Right kidney (tissue), 9 donors: ENCODE measurements around the gene PTCD1.

Experiments used
- DNase-seq: peaks from one replicate; pipeline ENCODE4 v3.0.0-alpha.2; 2016
- long read RNA-seq, 8 donors: transcript quantifications; one replicate each; lab custom pipeline, GENCODE V29; 2026

The PTCD1 gene, protein sequence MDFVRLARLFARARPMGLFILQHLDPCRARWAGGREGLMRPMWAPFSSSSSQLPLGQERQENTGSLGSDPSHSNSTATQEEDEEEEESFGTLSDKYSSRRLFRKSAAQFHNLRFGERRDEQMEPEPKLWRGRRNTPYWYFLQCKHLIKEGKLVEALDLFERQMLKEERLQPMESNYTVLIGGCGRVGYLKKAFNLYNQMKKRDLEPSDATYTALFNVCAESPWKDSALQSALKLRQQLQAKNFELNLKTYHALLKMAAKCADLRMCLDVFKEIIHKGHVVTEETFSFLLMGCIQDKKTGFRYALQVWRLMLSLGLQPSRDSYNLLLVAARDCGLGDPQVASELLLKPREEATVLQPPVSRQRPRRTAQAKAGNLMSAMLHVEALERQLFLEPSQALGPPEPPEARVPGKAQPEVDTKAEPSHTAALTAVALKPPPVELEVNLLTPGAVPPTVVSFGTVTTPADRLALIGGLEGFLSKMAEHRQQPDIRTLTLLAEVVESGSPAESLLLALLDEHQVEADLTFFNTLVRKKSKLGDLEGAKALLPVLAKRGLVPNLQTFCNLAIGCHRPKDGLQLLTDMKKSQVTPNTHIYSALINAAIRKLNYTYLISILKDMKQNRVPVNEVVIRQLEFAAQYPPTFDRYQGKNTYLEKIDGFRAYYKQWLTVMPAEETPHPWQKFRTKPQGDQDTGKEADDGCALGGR
- long read RNA-seq, donor 1, full-length matches to known transcripts = 1 of 1 reads
- long read RNA-seq, donor 1, partial matches to known transcripts = 0 of 1 reads
- long read RNA-seq, donor 1, other reads (novel, unspliced or antisense) = 0 of 1 reads
- long read RNA-seq, donor 2 = 0 reads
- long read RNA-seq, donor 3, full-length matches to known transcripts = 1 of 62 reads
- long read RNA-seq, donor 3, partial matches to known transcripts = 48 of 62 reads
- long read RNA-seq, donor 3, other reads (novel, unspliced or antisense) = 13 of 62 reads
- long read RNA-seq, donor 4, partial matches to known transcripts = 36 of 103 reads
- long read RNA-seq, donor 4, other reads (novel, unspliced or antisense) = 67 of 103 reads
- long read RNA-seq, donor 5, full-length matches to known transcripts = 9 of 9 reads
- long read RNA-seq, donor 5, partial matches to known transcripts = 0 of 9 reads
- long read RNA-seq, donor 5, other reads (novel, unspliced or antisense) = 0 of 9 reads
- long read RNA-seq, donor 6, full-length matches to known transcripts = 1 of 1 reads
- long read RNA-seq, donor 6, partial matches to known transcripts = 0 of 1 reads
- long read RNA-seq, donor 6, other reads (novel, unspliced or antisense) = 0 of 1 reads
- long read RNA-seq, donor 7, full-length matches to known transcripts = 2 of 2 reads
- long read RNA-seq, donor 7, partial matches to known transcripts = 0 of 2 reads
- long read RNA-seq, donor 7, other reads (novel, unspliced or antisense) = 0 of 2 reads
- long read RNA-seq, donor 8, full-length matches to known transcripts = 2 of 19 reads
- long read RNA-seq, donor 8, partial matches to known transcripts = 17 of 19 reads
- long read RNA-seq, donor 8, other reads (novel, unspliced or antisense) = 0 of 19 reads

GRCh38 chr7:99438573-99439480 lies at the start of gene PTCD1, which contains the start of gene CPSF4:
PTCD1 (minus strand) TSS chr7:99438798; CDS start chr7:99435242, 3,556 bp downstream.
CPSF4 (plus strand) TSS chr7:99438943; CDS start chr7:99439083, 140 bp downstream.
- peak; percentile 79 for DNase-seq

- no peak for DNase-seq
Measured at GRCh38 chr7:99485094-99485493, 46.5 kb upstream of the PTCD1 start.

DNA sequence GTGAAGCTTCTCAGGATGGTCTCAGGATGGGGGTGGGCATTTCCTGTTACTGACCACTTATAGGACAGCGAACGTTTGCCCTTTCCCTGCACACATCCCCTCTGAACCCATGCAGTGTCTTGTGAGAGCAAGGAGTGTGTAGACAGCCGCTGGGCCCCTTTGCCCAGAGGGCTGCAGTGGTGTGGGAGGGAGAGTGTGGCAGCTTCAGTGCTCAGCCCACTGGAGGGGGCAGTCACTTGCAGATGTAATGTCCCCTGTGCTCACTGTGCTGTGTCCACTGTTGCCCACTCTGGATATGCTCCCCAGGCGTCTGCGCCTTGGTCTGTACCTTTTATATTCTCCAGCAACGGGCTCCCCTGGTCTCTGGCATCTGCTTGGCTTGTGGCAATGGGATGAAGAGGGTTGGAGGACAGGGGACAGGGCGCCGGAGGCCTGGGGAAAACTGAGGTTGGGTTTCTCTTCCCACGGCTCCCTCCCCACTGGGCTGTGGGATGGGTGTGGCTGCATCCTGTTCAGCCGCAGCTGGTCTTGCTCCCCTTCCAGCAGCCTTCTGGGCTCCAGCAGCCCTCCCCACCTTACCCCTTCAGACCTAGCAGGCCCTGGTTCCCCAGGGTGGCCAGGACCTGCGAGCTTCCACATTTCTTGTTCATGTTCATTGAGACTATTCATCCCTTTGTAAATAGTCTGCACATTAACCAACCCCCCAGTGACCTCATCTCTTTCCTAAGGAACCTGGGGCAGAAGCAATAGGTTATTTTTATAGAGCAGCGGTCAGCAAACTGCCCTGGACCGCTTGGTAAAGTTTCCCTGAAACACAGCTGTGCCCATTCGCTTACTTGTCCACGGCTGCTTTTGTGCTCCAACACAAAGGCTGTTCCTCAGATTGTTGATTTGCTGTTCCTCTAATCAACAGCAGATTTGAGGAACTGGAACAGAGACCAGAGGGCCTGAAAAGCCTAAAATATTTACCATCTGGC lies 40.2 kb upstream of the PTCD1 start:
- DNase-seq = no peak

- no peak for DNase-seq
Measured at GRCh38 chr7:99476107-99476506, 37.5 kb upstream of the PTCD1 start.

- DNase-seq = no peak
Measured at GRCh38 chr7:99473315-99473596, 34.7 kb upstream of the PTCD1 start.

DNA sequence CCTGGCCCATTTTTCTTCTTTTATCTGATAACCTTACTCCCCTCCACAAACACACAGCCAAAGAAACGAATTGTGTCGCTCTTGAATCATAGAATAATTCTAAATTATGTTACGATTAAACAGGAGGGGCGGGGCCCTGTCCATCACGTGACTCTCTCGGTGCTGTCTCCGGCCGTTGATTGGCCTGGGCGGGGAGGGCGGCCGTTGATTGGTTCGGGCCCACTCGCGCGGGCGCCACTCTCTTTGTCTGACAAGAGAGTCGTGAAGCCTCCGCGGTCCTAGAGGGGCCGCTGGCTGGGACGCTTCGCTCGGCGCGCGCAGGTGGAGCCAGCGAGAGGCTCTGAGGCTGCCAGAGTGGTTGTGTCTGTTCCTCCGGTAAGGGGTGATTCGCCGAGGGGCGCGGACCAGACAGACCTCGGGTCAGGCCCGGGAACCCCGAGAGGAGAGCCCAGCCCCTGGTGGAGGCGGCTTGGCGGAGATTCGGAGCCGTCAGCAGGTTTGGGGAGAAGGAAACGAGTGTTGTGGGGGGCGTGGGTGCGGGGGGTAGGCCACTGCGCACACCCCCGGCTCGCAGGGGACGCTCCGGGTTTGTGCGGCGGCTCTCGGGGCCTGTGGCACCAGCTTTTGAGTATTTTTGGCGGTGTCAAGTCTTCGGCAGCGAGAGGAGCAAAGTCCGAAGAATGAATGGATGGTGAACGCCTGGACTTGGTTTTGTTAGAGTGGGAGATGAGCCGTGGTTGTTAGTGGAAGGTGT lies 34.1 kb upstream of the PTCD1 start, which contains the start of gene ZNF789:
Gene ZNF789 (plus strand): TSS at position 330 of the 754 bp plus-strand sequence. CDS start 3,567 bp downstream, outside the sequence.
- peak; percentile 91 for DNase-seq

- DNase-seq = no peak
Measured at GRCh38 chr7:99469381-99470065, 30.9 kb upstream of the PTCD1 start.

DNA sequence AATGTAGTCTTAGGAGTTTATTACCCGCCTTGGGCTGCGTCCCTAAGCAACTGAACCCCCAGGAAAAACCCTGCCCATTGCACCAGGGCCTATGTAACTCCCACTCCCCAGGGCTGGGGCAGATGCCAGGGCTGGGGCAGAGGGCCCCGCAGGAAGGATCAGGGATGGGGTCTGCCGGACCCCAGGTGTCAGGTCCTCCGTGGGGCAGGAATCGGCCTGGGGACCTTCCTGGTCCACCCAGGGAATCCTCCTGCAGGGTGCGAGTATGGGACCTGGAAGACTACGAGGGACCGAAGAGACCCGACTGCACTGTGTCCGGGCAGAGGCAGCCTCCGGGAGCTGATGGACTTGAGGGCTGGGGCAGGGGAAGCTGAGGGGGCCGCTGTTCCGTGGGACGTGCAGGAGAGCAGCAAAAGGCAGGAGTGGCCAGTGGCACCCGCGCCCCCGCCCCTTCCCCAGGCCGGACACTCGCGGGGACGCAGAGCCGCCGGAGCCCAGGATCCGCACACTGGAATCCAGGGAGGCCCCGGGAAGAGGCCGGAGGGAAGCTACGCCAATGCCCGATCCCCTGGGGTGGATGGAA lies 29.8 kb upstream of the PTCD1 start:
- no peak for DNase-seq

DNA sequence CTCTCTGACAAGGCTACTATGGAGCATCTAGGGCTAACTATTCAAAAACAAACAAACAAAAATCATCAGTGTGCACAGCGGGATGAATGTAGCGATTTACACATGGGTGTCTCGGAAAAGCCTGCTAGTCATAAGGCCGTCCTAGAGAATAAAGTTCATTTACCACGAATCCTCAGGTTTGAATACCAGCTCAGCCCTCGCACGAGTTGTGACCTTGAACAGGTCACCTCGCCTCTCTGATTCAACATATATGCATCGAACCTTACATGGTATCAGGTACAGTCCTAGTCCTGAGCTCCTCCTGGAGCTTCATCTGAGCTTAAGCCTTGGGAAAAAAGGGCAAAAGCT lies 26.8 kb upstream of the PTCD1 start:
- DNase-seq = no peak

- no peak for DNase-seq
Measured at GRCh38 chr7:99461221-99461620, 22.6 kb upstream of the PTCD1 start.

DNA sequence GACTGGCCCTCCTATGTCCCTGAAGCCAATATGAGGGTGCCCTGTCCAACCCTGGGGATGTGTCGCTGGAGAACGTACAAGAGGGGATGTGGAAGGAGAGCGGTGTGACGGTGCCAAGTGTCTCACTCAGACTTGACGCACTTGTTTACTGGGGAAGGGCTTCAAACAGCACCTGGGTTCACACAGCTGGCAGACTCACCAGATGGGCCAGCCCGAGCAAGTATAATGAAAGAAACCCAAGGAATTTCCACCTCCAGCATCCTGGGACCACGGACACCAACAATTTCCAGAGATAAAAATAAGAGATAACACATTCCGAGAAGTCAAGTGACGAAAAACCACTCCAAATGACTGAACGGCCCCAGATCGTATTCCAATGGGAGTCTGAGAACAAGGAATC lies 22.1 kb upstream of the PTCD1 start:
- DNase-seq = no peak

DNA sequence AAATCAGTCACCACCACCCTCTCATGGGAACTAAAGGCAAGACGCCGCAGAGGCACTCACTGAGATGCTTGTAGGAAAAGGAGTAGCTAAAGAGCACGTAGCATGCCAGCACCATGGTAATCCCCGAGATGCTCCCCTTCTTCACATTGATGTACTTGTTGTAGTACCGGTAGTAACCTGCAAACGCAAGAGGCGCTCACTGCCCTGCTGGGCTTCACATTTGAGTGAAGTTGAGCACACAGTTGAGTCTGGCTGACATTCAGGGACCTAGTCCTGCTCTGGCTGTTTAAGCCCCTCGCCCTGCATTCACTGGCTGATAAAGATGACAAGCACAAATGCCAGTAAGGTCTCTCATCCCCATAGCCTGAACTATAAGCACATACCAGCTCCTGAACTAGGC lies 20.5 kb upstream of the PTCD1 start:
- no peak for DNase-seq

- DNase-seq = no peak
Measured at GRCh38 chr7:99457650-99458493, 19.3 kb upstream of the PTCD1 start.

DNA sequence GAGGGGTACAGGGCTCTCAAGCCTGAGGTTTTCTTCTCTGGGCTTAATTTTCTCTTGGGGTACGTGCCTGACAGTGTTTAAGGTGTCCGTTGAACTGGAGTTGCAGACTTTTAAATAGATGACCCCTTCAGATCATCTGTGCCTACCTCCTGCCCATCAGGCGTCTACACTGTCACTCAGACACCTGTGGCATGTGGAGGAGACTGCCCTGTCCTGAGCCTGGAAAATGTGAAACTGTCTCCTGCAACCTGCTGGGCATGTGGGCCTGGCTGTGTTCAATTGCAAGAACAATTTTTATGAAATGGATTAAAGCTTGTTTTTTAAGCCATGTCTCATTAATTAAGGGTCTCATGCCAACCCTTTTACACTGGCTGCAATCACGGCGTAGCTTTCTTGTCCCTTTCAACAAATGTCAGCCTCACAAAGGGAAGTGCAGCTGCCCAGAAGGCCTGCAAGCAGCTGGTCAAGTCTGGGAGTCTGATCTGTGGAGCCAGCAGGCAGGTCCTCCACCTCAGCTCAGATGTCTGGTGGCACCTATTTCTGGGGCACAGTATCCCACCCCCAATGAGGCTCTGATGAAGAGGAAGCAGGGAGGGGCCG lies 18.6 kb upstream of the PTCD1 start:
- DNase-seq = no peak

DNA sequence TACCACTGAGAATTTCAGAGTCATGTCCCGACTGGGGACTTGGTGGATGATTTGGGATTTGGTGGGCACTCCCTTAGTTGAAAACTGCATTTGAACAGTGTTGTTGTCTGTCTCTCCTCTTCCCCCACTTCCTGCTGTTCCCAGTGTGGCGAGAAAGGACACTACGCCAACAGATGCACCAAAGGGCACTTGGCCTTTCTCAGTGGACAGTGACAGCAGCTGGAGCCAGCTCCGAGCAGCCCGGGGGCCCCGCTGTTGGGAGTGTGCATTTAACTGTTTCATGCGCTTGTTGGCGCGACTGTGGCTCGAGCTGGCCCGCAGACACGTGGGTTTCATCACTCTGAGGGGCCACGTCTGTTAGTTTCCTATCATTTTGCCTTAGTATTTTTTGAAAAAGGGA lies 17.7 kb upstream of the PTCD1 start:
- DNase-seq = no peak

DNA sequence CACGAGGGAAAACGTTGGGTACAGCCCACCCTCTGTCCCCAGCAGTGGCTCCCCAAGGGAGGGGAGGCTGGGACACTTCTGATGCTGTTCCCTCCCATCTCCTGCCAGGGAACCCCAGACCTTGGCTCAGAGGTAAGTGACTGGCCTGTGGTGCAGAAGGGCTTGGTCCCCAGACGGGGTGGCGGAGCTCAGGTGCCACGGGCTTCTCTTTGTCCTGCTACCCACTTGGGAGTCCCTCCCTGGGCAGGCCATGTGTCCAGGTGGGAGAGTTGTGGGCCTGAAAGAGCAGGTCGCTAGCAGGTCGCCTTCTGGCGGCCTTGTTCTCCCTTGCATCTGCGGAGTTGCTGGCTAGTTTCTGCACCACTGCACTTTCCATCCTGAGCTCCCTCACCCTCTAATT lies 17.3 kb upstream of the PTCD1 start:
- DNase-seq = no peak
